ACHN (cell line): Measurements from ENCODE around the gene PTBP1.
"Not testable (repeated sequence)": the region's sequence is repeated elsewhere in the genome, so short reads cannot be mapped to it uniquely, and the experiment has no call there.

Experiments used
- DNase-seq: peaks from one replicate; pipeline ENCODE4 v3.0.0-alpha.2; 2015
- in situ Hi-C: cut with HindIII; loops from 2 replicates; pipeline ENCODE4 v1.10.0; 2017; ENCODE audit warnings: low sequenced_read_pairs, low pct_ligation_motif_present, low pct_unique_long_range_greater_than_20kb

The PTBP1 gene

GRCh38 chr19:816500-816857 lies 19.2 kb downstream of the PTBP1 start:
- DNase-seq: no peak
- in situ Hi-C loops: no loop called here

GRCh38 chr19:820212-820611 lies 23.0 kb downstream of the PTBP1 start:
- DNase-seq, in situ Hi-C loops: not testable (repeated sequence)

DNA sequence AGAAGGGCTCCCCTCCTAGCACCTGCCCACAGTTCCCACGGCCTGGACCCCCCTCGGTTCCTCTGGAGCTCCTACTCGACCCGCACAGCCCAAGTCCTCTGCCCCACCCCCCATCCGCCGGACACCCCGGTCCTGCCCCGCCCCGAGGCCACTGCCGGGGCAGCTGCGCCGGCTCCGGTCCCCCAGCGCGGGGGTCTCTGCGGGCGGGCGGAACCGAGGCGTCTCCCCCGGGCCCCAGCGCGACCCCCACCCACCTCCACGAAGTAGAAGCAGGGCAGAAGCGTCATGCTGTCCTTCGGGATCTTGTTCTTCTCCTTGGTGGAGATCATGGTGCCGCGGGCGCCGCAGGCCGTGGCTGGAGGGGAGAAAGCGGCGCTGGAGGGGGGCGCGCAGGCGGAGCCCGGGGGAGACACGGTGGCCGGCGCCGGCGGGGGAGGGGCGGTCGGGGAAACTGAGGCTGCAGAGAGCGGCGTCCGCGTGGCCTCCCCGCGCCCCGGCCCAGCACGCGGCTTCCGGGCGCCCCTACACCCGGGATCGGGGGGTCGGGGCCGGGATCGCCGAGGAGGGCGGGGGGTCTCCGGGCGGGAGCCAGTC lies 24.1 kb downstream of the PTBP1 start:
- no peak for DNase-seq
- in situ Hi-C loops: no loop called here

DNA sequence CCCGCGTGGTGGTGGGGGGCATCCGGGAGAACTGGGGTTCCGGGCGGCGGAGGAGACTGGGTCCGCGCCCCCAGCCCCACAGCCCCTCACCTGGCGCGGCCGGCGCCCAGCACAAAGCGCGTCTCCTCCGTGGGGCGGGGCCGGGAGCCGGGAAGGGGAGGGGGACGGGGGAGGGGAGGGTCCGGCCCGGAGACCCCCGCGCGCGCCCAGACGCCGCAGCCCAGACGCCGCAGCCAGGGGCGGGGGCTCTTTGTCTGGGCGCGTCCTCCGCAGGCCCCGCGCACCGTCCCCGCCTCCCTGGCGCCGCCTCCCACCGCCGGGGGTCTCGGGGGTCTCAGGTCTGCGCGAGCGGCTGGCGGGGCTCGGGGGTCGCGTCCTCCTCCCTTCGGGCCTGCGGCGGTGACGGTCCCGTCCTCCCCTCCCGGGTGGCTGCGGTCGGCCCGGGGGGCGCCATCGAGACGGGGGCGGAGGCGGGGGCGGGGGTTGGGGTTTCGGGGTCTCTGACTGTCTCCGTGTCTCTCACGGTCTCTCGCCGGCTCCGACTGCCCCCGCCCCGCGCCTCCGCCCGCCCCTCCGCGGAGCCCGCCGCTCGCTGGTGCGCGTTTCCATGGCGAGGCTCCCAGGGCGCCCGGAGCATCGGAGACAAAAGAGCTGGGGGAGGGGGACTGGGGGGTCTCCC lies 24.7 kb downstream of the PTBP1 start, which contains the start of gene PLPPR3:
Gene PLPPR3, minus strand, starts transcription at position 131 of the 679 bp plus-strand sequence. CDS start 396 bp downstream, outside the sequence.
- in situ Hi-C loops: no loop called here
- DNase-seq: no peak

- DNase-seq: no peak
- in situ Hi-C loops: no loop called here
Observed at GRCh38 chr19:823565-824121, 26.4 kb downstream of the PTBP1 start.

DNA sequence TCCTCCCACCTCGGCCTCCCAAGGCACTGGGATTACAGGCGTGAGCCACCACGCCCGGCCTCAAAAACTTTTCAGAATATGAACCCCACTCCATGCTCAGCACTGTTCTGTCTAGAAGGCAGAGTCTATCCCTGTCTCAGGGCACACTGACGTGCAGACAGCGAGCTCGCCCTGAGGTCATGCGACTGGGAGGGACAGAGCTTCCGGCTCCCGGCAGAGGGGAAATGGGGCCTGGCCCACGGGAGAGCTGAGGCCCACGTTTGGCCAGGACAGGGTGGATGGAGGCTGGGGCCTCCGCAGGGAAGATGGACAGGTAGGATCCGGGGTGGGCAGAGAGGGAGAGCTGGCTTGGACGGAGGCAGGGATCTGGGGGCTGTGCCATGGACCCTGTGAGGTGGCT lies 27.6 kb downstream of the PTBP1 start:
- in situ Hi-C loops: no loop called here
- no peak for DNase-seq

DNA sequence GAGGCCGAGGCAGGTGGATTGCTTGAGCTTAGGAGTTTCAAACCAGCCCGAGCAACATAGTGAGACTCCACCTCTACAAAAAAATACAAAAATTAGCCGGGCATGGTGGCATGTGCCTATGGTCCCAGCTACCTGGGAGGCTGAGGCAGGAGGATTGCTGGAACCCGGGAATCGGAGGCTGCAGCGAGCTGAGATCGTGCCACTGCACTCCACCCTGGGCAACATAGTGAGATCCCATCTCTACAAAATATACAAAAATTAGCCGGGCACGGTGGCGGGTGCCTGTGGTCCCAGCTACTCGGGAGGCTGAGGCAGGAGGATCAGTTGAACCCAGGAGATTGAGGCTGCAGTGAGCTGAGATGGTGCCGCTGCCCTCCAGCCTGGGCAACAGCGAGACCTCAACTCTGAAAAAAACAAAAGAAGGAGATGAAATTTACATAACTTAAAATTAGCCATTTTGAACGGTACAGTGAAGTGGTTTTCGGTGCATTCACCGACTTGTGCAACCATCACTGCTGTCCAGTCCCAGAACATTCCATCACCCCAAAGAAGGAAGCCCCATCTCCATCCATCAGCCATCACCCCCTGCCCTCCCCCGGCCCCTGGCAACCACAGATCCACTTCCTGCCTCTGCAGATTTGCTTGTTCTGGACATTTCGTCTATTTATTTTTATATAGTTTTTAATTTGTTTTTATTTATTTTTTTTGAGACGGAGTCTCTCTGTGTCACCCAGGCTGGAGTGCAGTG lies 28.8 kb downstream of the PTBP1 start:
- in situ Hi-C loops: no loop called here

DNA sequence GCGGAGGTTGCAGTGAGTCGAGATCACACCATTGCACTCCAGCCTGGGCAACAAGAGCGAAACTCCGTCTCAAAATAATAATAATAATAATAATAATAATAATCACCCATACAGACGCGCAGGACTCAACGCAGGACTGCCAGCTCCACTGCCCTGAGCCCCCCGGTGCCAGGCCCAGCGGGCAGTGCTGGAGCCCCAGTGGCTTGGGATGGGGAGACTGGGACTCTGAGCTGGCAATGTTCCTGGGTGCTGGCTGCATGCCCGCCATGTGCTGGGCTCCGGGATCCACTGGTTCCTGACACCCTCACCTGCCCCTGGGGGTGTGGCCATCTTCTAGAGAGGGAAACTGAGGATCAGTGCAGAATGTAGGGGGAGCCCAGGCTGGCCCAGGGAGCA lies 30.1 kb downstream of the PTBP1 start:
- in situ Hi-C loops: no loop called here
- no peak for DNase-seq

More for the DNA sequence above, 28.8 kb downstream of the PTBP1 start:
- no peak for DNase-seq

DNA sequence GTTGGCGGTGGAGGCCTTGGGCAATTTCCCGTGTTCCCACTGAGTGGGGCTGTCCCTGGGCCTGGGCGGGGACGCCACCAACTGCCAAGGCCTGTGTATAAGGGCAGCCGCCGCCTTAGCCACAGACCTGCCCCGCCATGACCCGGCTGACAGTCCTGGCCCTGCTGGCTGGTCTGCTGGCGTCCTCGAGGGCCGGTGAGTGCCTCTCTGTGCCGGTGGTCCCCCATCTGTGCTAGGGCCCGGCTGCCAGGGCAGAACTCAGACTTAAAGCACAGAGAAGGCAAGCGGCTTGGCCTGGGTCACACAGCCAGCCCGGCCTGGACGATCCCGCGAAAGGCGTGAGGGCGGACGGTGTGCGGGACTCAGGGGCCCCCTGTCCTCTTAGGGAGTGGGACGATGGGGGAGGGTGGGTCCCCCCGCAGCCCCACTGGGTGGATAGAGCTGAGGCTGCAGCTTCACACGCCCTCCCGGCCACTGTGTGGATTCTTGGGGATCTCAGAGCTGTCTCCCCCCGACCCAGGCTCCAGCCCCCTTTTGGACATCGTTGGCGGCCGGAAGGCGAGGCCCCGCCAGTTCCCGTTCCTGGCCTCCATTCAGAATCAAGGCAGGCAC lies 30.6 kb downstream of the PTBP1 start, which contains the start of gene AZU1:
Gene AZU1, plus strand, starts transcription at position 128 of the 612 bp plus-strand sequence. Its CDS starts 10 bp downstream, at position 138.
- in situ Hi-C loops: no loop called here
- DNase-seq: no peak

DNA sequence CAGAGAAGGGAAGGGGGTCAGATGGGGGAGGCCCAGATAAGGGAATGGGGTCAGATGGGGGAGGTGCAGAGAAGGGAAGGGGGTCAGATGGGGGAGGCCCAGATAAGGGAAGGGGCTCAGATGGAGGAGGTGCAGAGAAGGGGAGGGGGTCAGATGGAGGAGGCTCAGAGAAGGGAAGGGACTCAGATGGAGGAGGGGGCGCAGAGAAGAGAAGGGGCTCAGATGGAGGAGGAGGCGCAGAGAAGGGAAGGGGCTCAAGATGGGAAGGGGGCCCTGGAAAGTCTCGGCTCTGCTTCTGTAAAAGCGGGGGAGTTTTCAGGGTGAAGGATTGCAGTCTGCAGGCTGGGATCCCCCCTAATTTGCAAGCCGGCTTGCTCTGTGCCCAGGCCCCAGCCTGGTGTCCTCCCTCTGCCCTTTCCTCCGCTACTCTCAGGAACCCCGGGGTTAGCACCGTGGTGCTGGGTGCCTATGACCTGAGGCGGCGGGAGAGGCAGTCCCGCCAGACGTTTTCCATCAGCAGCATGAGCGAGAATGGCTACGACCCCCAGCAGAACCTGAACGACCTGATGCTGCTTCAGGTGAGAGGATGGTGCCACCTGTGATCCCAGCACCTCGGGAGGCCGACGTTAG lies 32.0 kb downstream of the PTBP1 start:
- in situ Hi-C loops: no loop called here
- no peak for DNase-seq

DNA sequence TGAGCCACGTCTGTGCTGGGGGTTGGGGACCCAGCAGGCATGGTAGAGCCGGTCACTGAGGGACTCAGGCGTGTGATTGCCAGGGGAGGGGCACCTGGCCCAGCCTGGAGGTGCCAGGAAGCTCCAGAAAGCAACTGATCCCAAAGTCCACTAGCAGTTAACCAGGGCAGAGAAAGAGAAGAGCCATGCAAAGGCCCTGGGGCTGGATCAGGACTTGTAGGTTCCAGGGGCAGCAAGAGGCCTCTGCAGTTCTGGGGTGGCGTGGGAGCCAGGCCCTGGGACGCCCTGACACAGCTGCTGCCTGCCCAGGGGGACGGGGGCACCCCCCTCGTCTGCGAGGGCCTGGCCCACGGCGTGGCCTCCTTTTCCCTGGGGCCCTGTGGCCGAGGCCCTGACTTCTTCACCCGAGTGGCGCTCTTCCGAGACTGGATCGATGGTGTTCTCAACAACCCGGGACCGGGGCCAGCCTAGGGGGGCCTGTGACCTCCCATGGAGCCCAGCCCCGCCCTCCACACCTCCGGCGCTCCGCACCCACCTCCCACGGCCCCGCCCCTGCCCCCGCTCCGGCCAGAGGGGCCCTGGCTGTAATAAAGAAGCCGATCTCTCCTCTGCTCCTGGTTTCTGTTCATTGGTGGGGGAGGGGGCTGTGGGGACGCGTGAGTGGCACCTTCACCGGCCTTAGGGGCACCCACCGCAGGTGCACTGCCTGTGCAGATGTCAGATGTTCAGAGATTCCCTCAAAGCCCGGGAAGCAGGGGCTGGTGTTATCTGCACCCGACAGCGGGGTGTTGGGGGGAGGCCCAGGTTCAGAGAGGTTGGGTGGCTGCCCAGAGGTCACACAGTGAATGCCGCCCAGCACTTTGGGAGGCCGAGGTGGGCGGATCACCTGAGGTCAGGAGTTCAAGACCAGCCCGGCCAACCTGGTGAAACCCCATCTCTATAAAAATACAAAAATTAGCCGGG lies 34.4 kb downstream of the PTBP1 start:
- in situ Hi-C loops: no loop called here
- DNase-seq: no peak

- in situ Hi-C loops: no loop called here
- DNase-seq: no peak
Observed at GRCh38 chr19:834216-834615, 37.0 kb downstream of the PTBP1 start.

- in situ Hi-C loops: no loop called here
- no peak for DNase-seq
Observed at GRCh38 chr19:835210-835810, 38.1 kb downstream of the PTBP1 start.

DNA sequence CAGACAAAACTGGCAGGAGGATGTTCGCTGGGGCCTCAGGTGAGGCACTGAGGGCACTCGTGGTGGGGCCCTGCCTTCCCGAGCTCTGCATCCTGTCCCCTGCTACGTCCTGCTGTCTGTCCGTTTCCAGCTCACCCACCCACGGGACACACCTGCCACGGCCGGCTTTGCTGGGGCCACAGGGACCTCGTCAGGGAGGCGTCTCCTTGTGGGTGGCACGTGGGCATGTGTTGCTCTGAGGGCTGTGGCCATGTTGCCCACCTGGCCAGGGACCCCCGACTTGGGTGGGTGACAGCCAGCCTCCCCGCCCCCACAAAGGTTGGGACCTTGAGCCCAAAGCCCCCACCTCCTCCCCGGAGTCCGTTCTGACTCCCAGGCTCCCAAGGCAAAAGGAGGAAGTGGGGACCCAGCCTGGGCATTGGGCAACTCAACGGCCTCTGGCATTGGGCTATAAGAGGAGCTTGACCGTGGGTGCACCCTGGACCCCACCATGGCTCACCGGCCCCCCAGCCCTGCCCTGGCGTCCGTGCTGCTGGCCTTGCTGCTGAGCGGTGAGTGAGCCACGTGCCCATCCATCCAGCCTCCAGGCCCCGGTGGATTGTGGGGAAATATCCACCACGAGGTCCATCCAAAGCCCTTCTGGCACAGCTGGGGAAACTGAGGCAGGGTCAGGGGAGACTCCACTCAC lies 43.4 kb downstream of the PTBP1 start, which contains the start of gene PRTN3:
Gene PRTN3, plus strand, starts transcription at position 481 of the 688 bp plus-strand sequence. Its CDS starts 10 bp downstream, at position 491.
- in situ Hi-C loops: no loop called here
- DNase-seq: no peak

- in situ Hi-C loops, DNase-seq: not testable (repeated sequence)
Observed at GRCh38 chr19:842802-843179, 45.5 kb downstream of the PTBP1 start.

DNA sequence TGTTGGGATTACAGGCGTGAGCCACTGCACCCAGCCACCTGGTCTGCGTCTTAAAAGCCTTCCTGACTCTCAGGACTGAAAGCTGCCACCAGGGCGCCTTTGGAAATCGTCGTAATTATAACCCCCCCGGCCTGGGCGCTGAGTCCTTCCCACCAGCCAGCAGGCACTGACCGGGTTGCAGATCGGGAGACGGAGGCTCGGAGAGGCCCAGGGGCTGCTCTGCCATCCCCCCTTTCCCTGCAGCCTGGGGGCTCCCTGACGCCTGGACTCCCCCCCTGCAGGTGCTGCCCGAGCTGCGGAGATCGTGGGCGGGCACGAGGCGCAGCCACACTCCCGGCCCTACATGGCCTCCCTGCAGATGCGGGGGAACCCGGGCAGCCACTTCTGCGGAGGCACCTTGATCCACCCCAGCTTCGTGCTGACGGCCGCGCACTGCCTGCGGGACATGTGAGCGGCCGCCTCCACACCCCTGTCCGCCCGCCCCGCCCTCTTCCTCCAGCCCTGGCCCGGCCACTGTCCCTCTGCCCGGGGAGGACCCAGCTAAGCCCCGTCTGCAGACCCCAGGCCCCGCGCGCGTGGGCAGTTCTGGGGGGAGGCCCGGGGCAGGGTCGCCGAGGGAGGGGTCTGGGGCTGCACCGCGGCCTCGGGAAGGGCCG lies 46.1 kb downstream of the PTBP1 start:
- in situ Hi-C loops: no loop called here
- DNase-seq: peak; percentile 22
